Tibial nerve (tissue), 3 donors: ENCODE data around the gene ENDOV.

ENCODE experiments used
- POLR2A ChIP-seq, 2 donors: fragments of 450-650 bp; IDR thresholded peaks; one replicate each; pipeline ENCODE4 v1.6.1; 2017; ENCODE audit warnings: antibody characterized with exemption in 2 of 2, mild to moderate bottlenecking in 2 of 2, moderate library complexity in 2 of 2
- TF ChIP-seq, protein P1 (sequence below), 5 experiments: fragments of 200-600 bp in 3 of 5; fragments of 450-650 bp in 2 of 5; sonication (generic) in 3 of 5; IDR thresholded peaks; one replicate each; pipeline ENCODE4 v1.5.1; 2016 to 2019; ENCODE audit warnings: antibody characterized with exemption in 5 of 5, mild to moderate bottlenecking in 3 of 5, moderate library complexity in 2 of 5

DNA sequence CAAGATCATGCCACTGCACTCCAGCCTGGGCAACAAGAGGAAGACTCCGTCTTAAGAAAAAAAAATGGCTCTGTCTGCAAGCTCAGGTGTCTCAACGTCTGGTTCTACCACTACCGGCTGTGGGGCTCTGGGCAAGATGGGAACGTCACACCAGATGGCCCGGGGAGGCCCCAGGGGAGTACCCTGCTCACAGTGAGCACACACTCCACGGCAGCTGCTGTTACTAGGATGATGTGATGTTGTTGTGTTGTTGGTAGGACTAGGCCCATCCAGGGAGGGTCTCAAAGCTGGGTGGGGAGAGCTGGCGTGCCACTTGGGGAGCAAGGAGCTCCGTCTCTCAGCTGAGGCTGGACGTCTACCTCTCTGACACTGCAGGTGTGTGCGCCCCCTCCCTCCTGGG lies 70.9 kb downstream of the ENDOV start:
- no peak for TF ChIP-seq POLR2A (IDR thresholded peaks at IDR 0.05)
- TF ChIP-seq, protein P1, sequence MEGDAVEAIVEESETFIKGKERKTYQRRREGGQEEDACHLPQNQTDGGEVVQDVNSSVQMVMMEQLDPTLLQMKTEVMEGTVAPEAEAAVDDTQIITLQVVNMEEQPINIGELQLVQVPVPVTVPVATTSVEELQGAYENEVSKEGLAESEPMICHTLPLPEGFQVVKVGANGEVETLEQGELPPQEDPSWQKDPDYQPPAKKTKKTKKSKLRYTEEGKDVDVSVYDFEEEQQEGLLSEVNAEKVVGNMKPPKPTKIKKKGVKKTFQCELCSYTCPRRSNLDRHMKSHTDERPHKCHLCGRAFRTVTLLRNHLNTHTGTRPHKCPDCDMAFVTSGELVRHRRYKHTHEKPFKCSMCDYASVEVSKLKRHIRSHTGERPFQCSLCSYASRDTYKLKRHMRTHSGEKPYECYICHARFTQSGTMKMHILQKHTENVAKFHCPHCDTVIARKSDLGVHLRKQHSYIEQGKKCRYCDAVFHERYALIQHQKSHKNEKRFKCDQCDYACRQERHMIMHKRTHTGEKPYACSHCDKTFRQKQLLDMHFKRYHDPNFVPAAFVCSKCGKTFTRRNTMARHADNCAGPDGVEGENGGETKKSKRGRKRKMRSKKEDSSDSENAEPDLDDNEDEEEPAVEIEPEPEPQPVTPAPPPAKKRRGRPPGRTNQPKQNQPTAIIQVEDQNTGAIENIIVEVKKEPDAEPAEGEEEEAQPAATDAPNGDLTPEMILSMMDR (IDR thresholded peaks at IDR 0.05), result no peak
